Activated CD8-positive, alpha-beta memory T cell treated with anti-CD3 and anti-CD28 coated beads, Interleukin-2, amount 50 U/mL, for 24 hours (primary cell): ENCODE data around the gene KIF26B.

ENCODE experiments used
- DNase-seq: peaks from one replicate; pipeline ENCODE4 v3.0.0-alpha.2; 2020; ENCODE audit errors: extremely low read depth

The KIF26B gene

DNA sequence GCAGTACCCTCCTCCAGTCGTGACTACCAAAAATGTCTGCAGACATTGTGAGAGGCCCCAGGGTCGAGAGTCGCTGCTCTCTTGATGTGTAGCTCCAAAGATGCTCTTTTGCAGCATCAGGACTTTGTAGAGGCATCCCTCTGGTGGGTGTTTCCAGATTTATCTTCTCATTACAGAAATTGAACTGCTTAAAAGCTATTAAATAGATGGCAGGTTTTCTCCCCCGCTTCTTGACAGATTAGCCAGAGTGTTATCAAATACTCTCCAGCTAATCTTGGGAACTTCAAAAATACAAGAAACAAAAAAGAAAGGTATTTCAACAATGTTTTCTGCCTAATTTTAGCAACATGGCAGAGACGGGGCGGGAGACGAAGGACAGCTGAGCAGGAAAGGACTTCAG, 265.2 kb downstream of the KIF26B start:
- DNase-seq, result no peak

DNA sequence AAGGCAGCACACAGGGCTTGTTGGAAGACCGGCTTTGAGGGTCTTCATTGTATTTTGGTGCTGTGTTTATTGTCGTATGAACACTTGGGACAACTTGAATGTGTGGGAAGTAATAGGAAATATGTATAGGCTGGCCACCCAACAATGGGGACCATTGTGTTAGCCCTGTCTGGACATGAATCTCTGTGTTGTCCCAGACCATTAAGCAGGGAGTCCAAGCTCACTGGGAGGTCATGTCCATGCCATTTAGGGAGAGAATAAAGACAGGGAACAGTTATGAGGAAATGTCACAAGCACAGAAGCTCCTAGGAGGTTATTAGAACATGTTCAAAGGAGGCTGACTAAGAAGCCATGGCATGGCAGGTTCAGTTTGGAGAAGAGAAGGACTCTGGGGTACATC, 266.1 kb downstream of the KIF26B start:
- DNase-seq, result no peak

DNA sequence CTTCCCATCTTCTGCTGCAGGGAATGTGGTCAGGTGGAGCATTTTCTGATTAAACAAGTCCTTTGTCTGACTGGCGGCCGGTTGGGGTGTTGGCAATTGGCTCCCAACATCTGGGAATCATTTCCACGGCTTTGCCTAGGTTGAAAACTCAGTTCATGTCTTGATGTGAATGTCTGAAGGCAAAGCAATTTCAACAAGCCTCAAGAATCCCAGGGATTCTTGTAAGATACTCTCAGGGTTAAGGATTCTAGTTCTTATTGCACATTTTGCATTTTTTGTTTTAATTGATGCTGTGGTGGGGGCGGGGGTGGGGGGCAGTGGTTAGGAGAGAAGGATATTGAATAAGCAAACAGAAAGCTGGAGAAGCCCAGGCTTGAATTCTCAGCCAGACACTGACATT, 273.9 kb downstream of the KIF26B start:
- no peak for DNase-seq

DNA sequence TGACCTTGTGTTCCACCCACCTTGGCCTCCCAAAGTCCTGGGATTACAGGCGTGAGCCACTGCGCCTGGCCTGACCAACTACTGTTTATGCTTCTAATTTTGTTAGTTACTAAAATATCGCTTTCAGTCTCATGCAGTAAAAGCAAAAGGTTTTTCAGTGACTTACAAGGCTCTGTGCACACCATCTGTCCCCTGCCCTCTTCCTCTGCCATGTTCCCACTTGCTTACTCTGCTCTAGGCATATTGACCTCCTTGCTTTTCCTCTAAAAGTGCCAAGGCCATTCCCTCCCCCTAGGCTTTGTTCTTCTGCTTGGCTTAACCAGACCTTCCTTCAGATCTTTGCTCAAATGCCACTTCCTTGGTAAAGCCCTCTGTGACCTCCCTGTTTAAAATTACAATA, 276.9 kb downstream of the KIF26B start:
- DNase-seq, result no peak

DNA sequence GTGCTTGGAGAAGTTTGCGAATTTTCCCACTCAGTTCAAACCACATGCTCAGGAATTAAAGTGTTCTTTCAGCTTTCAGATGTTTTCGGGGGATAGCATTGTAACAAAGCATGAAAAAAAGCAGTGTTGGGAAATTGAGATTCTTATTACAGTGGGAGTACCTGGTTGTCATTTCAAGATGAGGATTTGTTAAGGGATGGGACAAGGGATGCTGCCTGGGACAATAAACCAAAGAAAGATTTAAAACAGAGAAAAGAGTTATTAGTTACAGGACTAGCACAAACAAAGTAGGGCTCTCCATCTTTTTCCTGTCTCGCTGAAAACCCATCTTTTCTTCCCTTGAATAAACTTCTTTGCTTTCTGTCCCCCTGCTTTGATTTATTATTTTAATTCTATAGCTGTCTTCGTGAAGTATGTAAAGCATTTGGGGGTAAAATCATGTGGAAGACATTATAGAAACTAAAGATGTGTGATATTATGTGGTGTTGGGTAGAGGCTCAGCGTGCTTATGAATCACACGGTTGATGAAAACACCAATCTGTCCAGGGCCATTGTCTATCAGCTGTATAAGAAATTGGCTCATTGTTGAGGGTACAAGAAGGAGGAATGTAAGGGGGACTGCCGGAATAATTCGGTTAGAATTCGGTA, 277.6 kb downstream of the KIF26B start:
- no peak for DNase-seq

DNA sequence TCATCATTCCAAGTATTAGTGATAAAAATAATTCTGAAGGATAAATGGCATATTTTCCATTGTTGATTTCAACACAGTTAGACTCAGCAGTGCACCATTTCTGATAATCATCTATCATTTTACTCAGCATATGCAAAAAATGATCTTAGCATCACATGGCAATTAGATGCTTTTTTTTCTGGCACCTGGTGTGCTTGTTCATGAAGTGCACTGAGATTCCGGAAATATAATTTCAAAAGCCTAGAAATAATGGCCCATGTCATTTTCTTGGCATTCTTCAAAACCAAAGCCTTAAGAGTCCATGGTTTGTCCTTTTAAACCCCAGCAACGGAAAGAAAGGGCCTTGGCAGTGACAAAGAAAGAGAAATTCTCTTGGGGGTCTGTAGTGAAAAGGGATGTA, 278.8 kb downstream of the KIF26B start:
- DNase-seq, result no peak

DNA sequence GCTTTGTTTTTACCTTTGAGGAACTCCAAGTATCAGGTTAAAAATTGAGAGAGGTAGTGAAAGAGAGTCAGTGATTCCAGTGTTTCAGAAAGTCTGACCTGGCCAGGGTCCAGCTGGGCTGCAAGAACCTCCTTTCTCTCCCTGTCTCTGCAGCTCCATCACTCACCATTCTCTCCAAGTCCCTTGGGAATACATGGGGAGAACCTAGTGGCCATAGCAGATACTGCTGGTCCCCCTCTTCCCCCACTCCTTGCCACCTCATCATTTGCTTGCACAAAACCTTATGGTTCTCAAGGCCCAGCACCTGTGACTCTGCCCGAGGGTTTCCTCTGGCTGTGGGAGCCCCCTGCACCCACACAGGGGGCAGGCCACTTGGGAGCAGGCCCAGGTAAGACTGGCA, 279.5 kb downstream of the KIF26B start:
- no peak for DNase-seq

DNA sequence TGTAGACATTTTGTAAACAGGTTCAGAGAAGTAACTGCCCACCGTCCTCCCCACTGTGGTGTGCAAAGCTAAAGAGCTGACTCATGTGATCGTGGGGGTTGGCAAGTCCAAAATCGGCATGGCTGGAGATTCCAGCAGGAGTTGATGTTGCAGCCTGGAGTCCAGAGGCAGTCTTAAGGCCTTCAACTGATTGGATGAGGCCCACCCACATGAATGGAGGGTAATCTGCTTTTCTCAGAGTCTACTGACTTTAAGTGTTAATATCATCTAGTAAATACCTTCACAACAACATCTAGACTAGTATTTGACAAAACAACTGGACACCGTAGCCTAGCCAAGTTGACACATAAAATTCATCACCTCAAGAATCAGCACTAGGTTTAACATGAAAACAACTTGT, 281.6 kb downstream of the KIF26B start:
- DNase-seq, result no peak

DNA sequence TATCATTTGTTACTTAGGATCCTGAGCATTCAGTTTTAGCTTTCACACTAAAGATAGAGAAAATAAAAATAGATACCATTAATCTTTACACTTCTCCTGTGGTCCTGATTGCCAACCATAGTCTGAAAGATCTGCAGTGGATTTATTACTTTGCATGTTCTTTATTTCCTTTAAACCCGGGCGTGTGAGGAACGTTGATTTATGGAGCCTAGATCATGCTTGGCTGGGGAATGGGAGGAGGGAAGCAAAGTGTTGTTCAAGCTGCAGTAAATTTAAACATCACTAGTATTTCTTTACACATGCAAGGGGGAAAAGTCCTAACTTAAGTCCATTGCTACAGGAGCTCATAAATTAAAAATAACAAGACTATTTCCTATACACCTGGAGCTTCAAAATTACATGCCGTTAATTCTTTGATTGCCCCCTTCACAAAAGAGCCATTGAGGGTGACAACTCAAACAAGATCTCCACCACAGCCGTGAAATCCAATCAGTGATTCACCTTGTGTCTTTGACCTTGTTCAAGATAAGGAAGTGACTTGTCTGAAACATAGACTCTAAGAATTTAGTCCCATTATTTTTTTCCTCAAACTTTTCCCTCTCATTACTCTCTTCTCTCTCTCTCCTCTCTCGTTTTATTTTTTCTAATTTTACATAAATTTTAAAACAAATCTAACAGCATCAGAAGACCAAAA, 282.7 kb downstream of the KIF26B start:
- DNase-seq, result no peak

DNA sequence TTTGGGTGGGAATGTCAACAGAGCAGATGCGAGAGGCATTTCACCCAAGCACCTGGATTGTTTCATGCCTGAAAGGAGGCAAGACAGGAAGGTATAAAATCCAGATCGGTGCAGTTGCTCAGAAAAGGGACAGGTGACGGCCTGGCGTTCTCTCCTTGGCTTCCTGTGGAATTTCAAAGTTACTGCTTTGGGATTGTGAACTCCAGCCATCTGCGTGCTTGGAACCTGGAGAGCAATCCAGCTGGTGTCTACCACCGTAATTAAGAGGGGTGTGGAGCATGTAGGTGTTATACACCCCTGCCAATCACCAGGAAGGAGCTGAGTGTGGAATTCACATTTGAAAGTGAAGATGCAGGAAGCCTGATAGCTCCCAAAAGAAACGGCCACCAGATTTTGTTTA, 286.1 kb downstream of the KIF26B start:
- DNase-seq, result no peak

DNA sequence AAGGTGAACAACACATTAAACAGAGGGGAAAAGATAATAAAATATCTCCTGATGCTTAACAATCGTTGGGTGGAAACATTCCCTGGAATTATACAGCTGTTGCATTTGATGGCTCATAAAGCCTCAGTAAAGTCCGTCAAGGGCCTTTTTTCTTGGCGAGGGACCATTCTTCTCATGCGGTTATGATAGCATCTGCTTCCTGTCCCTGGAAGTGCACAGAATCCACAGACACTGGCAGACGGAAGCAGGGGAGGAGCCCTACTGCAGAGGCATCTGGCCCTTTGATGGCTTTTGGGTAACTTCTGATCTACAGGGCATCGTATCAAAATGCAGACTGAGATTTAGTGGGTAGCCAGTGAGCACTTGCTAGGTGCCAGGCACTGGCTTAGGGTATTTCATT, 286.9 kb downstream of the KIF26B start:
- DNase-seq, result no peak

DNA sequence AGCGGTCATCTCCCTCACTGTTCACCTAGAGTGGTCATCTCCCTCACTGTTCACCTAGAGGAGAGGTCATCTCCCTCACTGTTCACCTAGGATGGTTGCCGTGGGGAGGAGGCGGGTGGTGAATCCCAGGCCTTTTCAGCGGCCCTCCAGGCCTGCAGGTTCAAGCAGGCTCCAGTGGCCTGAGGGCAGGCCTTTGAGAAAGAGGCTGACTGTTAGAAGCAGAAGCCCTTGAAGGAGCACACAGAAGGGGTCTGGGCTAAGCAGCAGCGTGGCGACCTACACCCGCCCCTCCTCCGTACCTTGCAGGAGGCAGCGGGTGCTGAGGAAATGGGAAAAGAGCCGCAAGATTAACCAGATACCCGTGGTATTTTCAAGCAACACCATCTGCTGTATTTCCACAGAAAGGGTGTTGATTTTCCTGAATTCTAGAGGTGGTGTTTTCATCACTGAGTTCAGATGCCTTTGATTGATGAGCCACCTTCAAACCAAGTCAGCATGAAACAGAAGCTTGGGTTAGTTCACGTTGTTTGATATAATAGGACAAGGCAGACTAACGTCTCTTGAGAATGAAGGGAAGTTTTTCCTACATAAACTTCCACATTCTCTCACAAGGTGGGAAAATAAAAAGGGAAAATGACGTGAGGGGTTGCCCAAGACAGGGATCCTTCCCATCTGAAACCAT, 289.5 kb downstream of the KIF26B start:
- no peak for DNase-seq

DNA sequence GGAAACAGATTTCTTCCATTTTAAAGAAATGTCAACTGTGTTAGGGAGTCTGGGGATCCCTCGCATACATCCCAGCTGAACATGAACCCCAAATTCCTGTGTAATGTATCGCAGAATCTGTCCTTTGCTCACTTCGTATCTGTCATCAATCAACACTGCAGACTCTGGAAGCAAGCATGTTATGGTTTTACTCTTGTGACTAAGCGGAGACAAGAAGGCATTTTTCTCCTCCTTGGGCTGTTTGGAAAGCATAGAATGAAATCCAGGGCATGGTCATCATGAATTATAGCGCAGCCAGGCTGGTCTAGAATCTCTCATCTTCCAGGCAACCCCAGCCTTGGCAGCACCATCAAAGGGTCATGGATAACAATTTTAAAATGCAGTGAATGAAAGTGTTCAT, 290.2 kb downstream of the KIF26B start:
- DNase-seq, result no peak

DNA sequence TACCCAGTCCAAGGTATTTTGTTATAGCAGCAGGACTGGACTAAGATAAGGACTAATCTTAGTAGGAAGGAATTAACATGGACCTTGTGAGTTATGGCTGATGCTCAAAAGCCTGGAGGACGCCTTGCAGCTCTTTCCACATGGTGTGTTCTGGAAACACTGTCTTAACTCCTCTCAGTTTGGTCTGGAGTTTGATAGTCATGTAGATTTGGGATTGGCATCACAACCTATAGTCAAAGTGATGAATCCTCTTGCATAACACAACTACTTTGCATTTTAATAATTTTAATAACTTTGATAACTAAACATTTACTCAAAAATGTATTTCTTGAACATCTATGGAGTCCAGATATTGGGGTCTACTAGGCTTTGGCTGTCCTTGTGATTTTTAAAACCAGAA, 293.7 kb downstream of the KIF26B start:
- DNase-seq, result no peak

DNA sequence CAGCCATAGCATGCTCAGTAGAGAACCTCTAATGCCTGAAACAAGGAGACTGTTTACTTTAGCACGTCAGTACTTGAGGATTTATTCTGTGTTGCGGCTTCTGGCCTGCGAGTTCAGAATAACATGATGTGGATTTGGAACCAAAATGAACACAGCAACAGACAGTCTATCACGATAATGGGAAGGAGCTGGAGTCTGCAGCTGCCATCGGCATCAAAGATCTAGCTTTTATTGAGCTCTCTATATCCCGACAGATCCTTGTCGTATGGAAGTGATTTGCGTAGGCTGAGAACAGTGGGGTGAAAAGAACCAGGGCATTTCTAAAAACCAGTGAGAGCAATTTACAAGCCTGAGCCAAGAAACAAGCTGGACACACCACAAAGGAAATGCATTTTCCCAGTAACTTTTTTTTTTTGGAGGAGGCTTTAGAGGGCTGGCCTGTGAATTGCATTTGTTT, 294.2 kb downstream of the KIF26B start:
- DNase-seq, result no peak

DNA sequence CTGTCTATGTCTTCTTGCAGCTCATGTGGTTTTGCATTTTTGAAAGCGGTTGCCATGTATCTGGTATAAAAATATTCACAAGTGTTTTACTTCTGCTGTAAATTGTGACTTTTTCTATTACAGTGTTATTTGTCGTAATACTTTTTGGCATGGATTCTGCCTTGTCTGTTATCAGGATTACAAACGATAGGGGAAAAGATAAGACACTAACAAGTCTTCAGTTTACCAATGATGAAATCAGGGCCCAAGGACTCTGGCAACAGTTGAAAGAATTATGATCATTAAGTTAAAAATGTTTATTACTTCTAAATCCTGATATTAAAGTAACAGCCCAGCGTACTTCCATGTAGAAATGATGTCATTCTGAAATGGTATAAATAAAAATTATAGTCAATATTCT, 298.8 kb downstream of the KIF26B start:
- DNase-seq, result no peak

DNA sequence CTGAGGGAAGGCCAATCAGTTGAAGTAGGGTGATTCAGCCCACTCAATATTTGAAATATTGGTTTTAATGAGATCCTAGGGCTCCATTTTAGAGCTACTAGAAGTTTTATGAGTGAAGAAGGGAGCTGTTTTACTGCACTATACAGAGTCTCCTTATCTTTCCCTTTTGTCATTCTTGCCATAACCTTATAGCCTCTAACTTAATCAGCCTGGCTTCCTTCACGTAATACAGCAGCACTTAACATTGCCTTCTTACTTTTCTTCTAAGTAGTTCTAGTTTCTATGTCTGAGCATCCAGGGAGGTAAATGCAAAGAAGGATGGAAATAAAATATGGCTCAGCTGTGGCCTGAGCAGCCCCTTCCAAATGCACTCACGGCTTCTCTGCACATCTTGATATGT, 299.3 kb downstream of the KIF26B start:
- DNase-seq, result no peak

DNA sequence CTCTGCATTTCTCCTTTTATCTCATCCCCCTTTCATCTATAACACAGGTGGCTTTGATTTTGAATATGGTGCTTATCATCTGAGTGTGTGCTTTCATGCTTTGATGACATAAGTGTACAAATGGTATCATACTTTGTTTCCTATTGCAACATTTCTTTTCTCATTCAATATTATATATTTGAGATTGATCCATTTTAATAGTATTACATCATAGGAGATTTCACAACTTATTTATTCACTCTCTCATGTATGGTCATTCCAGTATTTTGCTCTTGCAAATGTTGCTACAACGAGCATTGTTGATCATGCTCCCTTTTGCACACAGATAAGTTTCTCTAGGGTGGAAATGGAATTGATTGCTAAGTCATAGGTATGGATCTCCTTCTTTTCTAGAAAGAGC, 302.8 kb downstream of the KIF26B start:
- no peak for DNase-seq

DNA sequence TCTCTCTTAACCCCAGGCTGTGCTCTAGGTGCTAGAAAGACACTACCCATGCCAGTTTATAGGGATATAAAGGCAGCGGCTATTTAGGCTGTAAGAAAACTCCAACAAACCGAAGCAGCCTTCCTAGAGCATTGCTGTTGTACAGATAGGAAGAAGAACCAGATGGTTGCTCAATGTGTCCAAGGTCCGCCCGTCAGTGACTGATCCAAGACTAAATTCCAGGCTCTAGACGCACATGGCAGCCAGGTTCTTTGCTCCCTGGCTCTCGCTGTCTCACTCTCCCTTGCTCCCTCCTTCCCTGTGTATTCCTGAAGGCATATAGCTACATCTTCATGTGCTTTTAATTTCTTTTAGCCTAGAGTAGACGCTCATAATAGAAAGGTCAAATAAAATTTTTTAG, 303.4 kb downstream of the KIF26B start:
- DNase-seq, result no peak

DNA sequence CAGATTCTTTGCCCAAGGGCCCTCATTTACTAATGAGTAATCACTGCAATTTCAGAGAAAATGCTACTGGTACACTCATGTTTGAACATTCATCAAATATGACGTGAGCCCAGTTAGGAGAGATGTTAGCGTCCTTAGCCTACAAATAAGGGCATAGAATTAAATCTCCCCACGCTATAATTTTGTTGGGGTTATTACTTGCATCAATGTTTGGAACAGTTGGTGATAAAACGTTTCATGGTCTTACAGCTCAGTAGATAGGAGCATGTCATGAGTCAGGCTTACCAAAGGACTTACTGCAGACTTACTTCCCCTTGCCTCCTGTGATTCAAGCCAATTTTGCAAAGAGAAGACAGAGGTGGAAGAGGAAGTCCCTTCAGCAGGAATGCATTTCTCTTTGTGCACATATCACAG, 304.0 kb downstream of the KIF26B start:
- DNase-seq, result no peak

DNA sequence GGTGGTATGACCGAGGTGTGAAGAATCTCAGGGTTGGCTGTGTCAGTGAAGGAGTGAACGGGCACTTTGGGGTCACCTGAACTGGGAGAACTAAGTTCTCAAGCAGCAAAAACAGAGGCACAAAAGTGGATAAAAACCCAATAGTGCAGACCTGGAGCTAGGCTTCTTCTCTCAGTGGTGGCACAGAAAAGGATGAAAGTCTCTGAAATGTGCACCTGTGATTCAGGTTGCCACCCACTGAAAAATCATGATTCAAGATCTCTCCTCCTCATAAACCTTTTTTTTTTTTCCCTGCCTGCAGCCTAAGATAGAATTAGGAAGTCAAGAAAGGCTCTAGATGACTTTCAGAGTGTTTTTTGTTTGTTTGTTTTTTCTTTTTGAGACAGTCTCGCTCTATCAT, 304.8 kb downstream of the KIF26B start:
- no peak for DNase-seq

DNA sequence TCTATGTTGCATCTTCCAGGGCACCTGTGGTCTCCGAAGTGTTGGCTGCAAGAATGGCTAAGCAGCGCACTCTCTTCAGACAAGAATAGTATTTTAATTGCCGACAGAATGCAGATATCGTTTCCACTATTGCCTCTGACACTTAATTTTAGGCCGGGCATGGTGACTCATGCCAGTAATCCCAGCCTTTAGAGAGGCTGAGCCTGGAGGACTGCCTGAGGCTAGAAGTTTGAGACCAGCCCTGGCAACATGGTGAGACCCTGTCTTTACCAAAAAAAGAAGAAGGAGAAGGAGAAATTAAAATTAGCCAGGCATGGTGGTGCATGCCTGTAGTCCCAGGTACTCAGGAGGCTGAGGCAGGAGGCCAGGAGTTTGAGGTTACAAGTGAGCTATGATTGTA, 306.9 kb downstream of the KIF26B start:
- no peak for DNase-seq

DNA sequence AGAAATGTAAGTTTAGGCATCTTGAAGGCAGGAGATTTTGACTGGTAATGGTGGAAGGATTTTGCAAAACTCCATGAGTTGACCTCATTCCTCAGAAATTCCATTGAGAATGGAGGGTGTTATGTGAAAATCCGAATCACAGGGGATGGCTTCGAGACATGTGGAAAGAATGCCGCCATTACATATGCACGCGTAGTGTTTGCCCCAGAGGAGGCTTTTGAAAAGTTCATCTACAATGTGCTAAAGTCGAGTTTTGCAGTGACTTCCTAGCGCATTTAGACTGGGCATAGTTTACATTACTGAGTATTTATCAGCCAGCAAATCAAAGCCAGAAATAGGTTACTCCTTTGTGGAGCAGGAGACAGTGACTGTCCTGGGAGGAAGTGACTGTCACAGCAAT, 307.4 kb downstream of the KIF26B start:
- no peak for DNase-seq
